ENCODE measurements around the gene VPS4B.

VPS4B gene

DNA sequence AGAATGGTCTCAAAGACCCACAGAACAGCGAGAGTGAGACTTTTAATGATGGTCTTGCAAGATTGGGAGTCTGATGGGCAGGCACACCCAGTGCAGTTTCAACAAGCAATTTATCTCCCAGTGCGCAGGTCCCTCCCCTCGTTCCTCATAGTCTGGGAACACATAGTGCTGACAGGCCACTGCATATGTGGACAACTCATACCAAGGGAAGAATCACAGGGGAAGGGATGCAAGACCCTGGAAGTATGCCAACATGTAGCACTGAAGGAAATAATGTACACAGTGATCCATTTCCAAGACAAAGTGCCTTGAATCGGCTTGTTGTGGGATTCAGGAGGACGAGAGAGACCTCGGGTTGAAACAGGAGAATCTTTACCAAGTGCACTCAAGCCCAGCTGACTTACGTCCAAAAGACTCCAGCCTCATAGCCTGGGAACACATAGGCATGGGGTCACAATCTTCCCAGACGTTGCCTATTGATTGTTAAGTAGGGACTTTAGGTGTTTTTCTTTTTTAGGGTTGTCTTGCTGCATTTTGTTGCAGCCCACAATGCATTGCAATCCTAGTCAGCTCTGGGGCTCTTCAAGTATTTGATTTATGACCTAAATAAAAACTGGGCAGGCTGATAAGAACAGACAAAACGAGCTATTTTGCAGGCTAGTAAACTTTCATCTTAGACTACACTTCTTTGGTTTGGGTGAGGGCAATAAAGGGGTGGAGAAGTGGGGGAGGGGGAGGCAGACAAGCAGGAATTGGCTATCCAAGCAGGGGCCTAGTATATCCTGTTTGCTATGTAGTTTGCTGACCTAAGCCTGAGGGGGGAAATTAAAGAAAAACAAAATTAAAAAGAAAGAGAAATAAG lies 29.8 kb upstream of the VPS4B start:
- TF ChIP-seq CTCF (IDR thresholded peaks at IDR 0.05; ENCODE audit: insufficient read depth, low read length) (no peak), GABPA (IDR thresholded peaks at IDR 0.05; ENCODE audit: low read depth) (no peak), SPI1 (IDR thresholded peaks at IDR 0.05; ENCODE audit: borderline replicate concordance, low read depth) (no peak), POLR2AphosphoS5 (IDR thresholded peaks at IDR 0.05; ENCODE audit: low read depth) (no peak)
- TF ChIP-seq, protein P1, sequence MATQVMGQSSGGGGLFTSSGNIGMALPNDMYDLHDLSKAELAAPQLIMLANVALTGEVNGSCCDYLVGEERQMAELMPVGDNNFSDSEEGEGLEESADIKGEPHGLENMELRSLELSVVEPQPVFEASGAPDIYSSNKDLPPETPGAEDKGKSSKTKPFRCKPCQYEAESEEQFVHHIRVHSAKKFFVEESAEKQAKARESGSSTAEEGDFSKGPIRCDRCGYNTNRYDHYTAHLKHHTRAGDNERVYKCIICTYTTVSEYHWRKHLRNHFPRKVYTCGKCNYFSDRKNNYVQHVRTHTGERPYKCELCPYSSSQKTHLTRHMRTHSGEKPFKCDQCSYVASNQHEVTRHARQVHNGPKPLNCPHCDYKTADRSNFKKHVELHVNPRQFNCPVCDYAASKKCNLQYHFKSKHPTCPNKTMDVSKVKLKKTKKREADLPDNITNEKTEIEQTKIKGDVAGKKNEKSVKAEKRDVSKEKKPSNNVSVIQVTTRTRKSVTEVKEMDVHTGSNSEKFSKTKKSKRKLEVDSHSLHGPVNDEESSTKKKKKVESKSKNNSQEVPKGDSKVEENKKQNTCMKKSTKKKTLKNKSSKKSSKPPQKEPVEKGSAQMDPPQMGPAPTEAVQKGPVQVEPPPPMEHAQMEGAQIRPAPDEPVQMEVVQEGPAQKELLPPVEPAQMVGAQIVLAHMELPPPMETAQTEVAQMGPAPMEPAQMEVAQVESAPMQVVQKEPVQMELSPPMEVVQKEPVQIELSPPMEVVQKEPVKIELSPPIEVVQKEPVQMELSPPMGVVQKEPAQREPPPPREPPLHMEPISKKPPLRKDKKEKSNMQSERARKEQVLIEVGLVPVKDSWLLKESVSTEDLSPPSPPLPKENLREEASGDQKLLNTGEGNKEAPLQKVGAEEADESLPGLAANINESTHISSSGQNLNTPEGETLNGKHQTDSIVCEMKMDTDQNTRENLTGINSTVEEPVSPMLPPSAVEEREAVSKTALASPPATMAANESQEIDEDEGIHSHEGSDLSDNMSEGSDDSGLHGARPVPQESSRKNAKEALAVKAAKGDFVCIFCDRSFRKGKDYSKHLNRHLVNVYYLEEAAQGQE (IDR thresholded peaks at IDR 0.05; ENCODE audit: insufficient replicate concordance, low read depth) = no peak
- H3K27me3 ChIP-seq (ENCODE audit: insufficient read depth, poor library complexity, severe bottlenecking) = no peaks in the 10 kb centered on the region
- no peak overlapping the region for H3K4me3 ChIP-seq (replicated peaks; ENCODE audit: insufficient read depth, low read length)
- DNase-seq (ENCODE audit: low read depth in 1 of 2, low spot score in 1 of 2) = no peak
- H3K27ac ChIP-seq (replicated peaks) = no peak overlapping the region

DNA sequence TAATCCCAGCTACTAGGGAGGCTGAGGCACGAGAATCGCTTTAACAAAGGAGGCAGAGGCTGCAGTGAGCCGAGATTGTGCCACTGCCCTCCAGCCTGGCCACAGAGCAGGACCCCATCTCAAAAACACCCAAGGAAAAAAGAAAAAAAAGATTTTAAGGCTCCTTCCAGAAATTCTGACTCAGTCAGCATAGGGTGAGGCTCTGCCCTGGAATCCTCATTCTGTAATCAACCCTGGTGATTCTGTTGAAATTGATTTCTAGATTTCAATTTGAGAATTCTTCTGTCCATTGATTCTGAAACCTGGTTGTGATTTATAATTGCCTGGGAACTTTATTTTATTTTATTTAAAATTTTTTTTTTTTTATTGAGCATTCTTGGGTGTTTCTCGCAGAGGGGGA lies 27.1 kb upstream of the VPS4B start:
- H3K27ac ChIP-seq (replicated peaks) = no peak overlapping the region
- H3K27me3 ChIP-seq (ENCODE audit: insufficient read depth, poor library complexity, severe bottlenecking) = no peaks in the 10 kb centered on the region
- DNase-seq (ENCODE audit: low read depth in 1 of 2, low spot score in 1 of 2) = no peak
- no peak overlapping the region for H3K4me3 ChIP-seq (replicated peaks; ENCODE audit: insufficient read depth, low read length)
- TF ChIP-seq, protein P1 (IDR thresholded peaks at IDR 0.05; ENCODE audit: insufficient replicate concordance, low read depth) = no peak
- TF ChIP-seq GABPA (IDR thresholded peaks at IDR 0.05; ENCODE audit: low read depth) (no peak), POLR2AphosphoS5 (IDR thresholded peaks at IDR 0.05; ENCODE audit: low read depth) (no peak), CTCF (IDR thresholded peaks at IDR 0.05; ENCODE audit: insufficient read depth, low read length) (no peak), SPI1 (IDR thresholded peaks at IDR 0.05; ENCODE audit: borderline replicate concordance, low read depth) (no peak)

DNA sequence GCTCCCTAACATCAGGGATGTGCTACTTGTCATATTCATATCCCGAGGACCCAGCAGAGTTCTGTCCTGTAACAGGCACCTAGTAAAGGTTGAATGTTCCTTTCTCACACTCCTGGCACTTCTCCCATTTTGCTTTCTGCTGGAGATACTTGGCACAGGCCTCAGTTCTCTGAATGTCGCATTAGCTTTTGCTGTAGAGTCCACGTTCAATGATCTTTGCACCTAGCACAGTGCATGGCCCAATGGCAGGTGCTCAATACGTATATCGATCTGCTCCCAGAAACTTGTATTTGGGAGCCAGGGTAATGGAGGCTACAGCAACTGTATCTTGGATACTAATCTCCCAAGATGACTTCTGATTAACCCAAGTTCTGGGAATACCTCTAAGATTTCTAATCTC lies 24.8 kb upstream of the VPS4B start:
- no peak overlapping the region for H3K27ac ChIP-seq (replicated peaks)
- TF ChIP-seq CTCF (IDR thresholded peaks at IDR 0.05; ENCODE audit: insufficient read depth, low read length) (no peak), SPI1 (IDR thresholded peaks at IDR 0.05; ENCODE audit: borderline replicate concordance, low read depth) (no peak), POLR2AphosphoS5 (IDR thresholded peaks at IDR 0.05; ENCODE audit: low read depth) (no peak), GABPA (IDR thresholded peaks at IDR 0.05; ENCODE audit: low read depth) (no peak)
- TF ChIP-seq, protein P1 (IDR thresholded peaks at IDR 0.05; ENCODE audit: insufficient replicate concordance, low read depth) = no peak
- H3K4me3 ChIP-seq (replicated peaks; ENCODE audit: insufficient read depth, low read length) = no peak overlapping the region
- no peak for DNase-seq (ENCODE audit: low read depth in 1 of 2, low spot score in 1 of 2)
- H3K27me3 ChIP-seq (ENCODE audit: insufficient read depth, poor library complexity, severe bottlenecking) = no peaks in the 10 kb centered on the region
